ENCODE measurements around the gene PRPH2. TPM values are rescaled to one million over a fixed set of nuclear protein-coding genes. Genes with fewer than 3 reads are reported as not detected.
"Not testable (repeated sequence)": the region's sequence is repeated elsewhere in the genome, so short reads cannot be mapped to it uniquely, and the experiment has no call there.

PRPH2 gene
- total and polyA plus RNA-seq, 12 donors, result 0.36 to 2.7 (median 0.97) TPM

- no peak overlapping the region for H3K27ac ChIP-seq
- no peak overlapping the region for H3K4me3 ChIP-seq
- WGBS, 2 donors, result 83 to 88% methylated on average over 5 of the region's 5 CpGs
- TF ChIP-seq CTCF (IDR thresholded peaks at IDR 0.05), result no peak
- H3K36me3 ChIP-seq, result peaks cover 0 to 5% (median 0%) of the 10 kb centered on the region in 9 donors
- H3K27me3 ChIP-seq, result no peaks in the 10 kb centered on the region
- H3K9me3 ChIP-seq, result no peaks in the 10 kb centered on the region
- DNase-seq, result no peak
- intact Hi-C loops (cut with DNase I), result loop anchor here in 1 of 10 donors (5.0 kb wide), 1 partner anchor 430 kb away; the partner anchor contains the start of gene SRF
- no peak for ATAC-seq
- peaks cover 5 to 21% (median 16%) of the 10 kb centered on the region in 9 donors for H3K4me1 ChIP-seq
These were observed 19.9 kb upstream of the PRPH2 start for GRCh38 chr6:42742116-42742894.

- Histone ChIP-seq H3K27ac (no peak overlapping the region), H3K4me1 (peaks cover 5 to 21% (median 16%) of the 10 kb centered on the region in 9 donors), H3K27me3 (peaks cover 0 to 8% (median 0%) of the 10 kb centered on the region in 7 donors), H3K36me3 (peaks cover 0 to 5% (median 0%) of the 10 kb centered on the region in 9 donors), H3K9me3 (no peaks in the 10 kb centered on the region), H3K4me3 (no peak overlapping the region)
- 53 to 65% methylated on average over 3 of the region's 3 CpGs for WGBS, 2 donors
- no peak for DNase-seq
- intact Hi-C loops (cut with DNase I), result loop anchor here in 1 of 10 donors (5.0 kb wide), 1 partner anchor 432 kb away; the partner anchor contains the start of gene SRF
- TF ChIP-seq CTCF (IDR thresholded peaks at IDR 0.05), result no peak
- no peak for ATAC-seq
These were observed 18.3 kb upstream of the PRPH2 start for GRCh38 chr6:42740725-42741124.

GRCh38 chr6:42735976-42736375 is 13.6 kb upstream of the PRPH2 start:
- no peak overlapping the region for H3K27ac ChIP-seq
- ATAC-seq (no peak), DNase-seq (no peak)
- no peak for TF ChIP-seq CTCF (IDR thresholded peaks at IDR 0.05)
- no peaks in the 10 kb centered on the region for H3K36me3 ChIP-seq
- no peaks in the 10 kb centered on the region for H3K9me3 ChIP-seq
- intact Hi-C loops (cut with DNase I), result no loop called here
- H3K4me3 ChIP-seq, result no peak overlapping the region
- no peaks in the 10 kb centered on the region for H3K4me1 ChIP-seq
- WGBS, 2 donors, result 88% methylated on average over 3 of the region's 3 CpGs
- peaks cover 0 to 8% (median 0%) of the 10 kb centered on the region in 7 donors for H3K27me3 ChIP-seq

- H3K27me3 ChIP-seq; H3K4me1 ChIP-seq; H3K9me3 ChIP-seq; H3K27ac ChIP-seq; ATAC-seq; H3K4me3 ChIP-seq; DNase-seq; intact Hi-C loops (cut with DNase I); H3K36me3 ChIP-seq: not testable (repeated sequence)
- 75 to 76% methylated on average over 13 of the region's 13 CpGs for WGBS, 2 donors
These were observed 11.6 kb upstream of the PRPH2 start for GRCh38 chr6:42733867-42734481.
